GM19463 (cell line): Measurements from ENCODE around the gene ANKS6.

Source experiments
- ATAC-seq: cut with Tn5 transposase; IDR thresholded peaks from one replicate; pipeline ENCODE4 v1.9.1; 2021; ENCODE audit warnings: mild to moderate bottlenecking, moderate library complexity; ENCODE audit not compliant: unreplicated experiment

The ANKS6 gene

DNA sequence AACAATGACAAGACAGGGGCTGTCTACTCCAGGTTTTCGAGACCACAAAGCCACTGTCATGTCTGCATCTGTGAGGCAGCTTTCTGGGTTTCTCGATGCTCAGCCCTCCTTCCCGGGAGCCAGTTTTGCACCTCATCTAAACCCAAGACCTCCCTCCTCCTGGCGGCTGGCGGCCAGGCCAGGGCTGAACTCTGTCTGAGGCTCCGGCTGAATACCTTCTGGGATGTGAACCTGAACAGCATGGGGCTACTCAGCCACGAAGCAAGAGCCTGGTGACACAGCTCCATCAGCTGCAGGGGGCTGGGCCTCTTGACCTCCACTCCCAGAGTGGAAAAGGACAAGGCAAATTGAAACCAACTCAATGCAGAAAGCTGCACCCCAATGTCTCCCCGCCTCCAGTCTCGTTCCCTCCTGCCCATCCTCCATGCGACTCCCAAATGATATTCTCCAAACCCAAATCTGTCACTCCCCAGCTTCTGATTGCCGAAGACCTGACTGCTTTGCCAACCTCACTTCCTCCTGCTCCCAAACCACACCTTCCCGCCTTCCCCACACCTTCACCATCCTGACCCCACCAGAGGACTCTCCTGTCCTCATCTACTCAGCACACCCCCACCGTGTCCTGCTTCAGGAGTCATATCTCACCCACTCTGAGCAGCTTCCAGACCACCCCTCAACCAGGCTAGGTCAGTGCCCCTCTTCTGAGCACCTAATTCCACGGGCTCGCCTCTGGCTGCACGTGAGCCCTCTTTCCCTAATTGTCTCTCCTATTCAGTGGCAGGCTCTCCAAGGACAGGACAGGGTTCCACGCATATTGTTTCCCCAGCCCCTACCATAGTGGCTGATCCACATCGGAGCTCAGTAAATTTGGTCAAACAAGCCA lies 4.5 kb downstream of the ANKS6 start:
- ATAC-seq: no peak

DNA sequence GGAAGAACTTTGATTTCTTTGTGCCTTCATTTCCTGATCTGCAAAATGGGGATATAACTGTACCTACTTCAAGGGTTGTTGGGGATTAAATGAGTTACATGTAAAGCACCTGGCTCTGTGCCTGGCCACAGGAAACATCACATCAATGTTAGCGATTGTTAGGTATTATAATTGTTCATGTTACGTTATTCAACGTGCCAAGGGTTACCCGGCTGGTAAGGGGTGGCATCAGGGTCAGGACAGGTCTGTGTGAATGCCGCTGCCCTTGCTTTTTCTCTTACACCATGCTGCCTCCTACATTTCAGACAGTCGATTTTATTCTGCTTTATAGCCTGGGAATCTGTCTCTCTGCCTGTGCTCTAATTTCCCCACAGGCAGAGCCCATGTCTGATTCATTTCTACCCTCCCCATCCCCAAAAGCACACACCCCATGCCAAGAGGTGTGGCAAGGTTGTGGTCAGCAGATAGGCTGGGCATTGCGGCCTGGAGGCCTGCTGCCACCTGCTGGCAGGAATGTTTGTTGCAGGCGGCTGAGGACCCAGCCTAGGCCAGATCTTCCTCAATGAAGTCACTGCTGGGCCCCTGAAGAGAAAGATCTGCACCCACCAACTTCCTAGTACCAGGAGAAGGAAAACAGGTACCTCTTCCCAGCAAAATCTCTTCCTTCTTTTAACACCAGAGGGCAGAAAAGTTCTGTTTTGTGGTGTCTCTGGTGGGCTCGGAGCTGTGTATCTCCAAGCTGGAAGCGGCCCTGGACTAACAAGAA lies 5.3 kb downstream of the ANKS6 start:
- ATAC-seq: peak; percentile 65

DNA sequence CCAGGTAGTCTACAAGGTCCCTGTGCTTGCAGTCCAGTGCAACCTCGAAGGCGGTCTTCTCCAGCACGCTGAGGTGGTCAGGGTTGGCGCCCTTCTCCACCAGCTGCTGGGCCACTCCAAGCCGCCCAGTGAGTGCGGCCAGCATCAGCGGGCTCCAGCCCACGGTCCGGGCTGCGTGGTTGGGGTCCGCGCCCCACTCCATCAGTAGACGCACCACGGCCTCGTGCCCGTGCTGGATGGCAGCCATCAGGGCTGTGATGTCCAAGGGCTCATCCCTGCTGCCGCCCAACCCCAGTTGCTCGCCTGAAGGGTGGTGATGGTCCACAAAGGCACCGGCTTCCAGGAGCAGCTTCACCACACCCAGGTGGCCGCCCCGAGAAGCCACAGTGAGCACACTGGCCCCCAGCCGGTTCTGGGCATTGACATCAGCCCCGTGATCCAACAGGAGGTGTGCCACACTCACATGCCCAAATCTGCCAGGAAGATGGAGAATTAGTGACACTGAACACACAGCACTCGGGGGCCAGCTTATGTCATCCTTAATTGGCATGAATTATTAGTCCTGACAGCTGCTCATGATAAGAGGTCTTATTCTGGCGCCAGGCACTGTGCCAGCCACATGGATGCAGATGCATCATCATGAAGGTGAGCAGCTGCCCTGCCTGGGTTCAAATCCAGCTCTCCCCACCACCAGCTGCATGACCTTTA lies 6.1 kb downstream of the ANKS6 start:
- ATAC-seq: no peak

DNA sequence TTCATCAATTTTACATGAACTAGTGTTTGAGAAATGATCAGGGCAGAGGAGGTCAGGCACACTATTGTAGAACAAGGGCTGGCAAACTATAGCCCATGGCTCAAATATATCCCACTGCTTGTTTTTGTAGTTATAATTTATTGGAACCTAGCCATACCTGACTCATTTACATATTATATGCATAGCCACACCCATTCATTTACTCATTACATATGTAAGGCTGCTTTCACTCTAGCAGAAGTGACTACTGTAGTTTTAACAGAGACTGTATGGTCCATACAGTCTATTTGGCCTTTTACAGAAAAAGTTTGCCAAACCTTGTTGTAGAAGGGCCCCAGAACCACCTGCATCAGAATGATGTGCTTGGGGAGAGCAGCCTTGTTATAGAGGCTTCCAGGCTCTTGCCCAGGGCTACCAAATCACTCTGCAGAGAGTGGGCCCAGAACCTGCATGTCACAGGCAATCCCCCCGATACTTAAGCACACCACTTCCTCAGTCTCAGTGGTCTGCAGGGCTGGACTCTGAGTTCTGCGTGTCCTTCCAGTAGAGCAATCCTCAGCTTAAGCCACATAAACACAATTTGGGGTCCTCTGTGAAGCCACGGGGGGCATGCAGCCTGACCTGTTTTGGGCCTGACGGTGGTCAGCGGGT lies 6.7 kb downstream of the ANKS6 start:
- no peak for ATAC-seq

DNA sequence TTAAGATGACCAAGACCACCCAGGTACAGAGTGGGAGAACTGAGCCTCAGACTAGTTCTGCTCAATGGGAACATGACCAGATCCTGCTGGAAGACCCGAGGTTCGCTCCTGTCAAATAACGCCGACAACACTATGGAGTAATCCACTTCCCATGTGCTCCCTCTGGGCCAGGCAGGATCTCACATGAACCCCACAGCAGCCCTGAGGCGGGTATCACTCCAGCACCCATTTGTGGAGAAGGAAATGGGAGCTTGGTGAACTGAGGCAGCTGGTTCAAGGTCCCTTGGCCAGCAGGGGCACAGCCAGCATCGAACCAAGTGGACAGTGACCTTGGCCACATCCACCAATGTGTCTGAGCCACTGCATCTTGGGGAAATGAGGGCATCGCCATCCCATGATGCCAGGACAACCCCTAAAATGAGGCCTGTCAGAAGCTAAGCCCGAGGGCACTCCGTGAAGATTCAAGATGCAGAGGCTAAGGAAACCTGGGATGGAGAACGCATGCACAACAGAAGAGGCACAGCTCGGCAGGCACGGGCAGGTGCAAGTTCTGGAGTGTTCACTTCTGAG lies 8.5 kb downstream of the ANKS6 start:
- no peak for ATAC-seq

DNA sequence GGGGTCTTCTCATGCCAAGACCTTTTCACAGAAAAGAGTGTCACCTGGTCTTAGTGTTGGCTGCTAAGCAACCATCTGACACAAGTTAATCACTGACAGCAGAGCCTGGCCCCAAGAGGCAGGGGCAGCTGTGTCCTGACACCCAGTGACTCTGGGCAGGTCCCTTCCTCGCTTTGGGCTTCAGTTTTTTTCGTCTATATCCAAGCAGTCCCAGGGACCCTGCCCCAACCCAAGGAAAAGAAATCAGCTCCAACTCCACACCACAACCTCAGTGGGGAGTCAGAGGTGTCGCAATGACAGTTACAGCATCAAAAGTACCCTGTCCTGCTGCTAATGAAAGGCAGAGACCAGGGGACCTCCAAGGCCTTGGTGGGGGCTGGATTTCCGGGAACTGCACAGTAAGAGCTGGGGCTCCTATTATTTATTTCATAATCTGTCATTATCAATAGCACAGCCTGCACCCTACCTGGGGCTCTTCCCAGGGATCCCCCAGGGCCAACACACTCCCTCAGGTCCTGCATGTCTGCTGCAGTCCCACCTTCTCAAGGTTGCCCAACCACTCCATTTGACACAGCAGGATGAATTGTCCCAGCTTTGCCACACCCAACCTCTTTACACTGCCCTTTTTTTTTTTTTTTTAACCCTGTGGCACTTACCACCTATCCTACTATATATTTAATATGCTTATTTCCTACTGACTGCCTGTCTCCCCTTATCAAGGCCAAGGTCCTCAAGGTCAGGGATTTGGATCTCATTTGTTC lies 9.4 kb downstream of the ANKS6 start:
- ATAC-seq: no peak

DNA sequence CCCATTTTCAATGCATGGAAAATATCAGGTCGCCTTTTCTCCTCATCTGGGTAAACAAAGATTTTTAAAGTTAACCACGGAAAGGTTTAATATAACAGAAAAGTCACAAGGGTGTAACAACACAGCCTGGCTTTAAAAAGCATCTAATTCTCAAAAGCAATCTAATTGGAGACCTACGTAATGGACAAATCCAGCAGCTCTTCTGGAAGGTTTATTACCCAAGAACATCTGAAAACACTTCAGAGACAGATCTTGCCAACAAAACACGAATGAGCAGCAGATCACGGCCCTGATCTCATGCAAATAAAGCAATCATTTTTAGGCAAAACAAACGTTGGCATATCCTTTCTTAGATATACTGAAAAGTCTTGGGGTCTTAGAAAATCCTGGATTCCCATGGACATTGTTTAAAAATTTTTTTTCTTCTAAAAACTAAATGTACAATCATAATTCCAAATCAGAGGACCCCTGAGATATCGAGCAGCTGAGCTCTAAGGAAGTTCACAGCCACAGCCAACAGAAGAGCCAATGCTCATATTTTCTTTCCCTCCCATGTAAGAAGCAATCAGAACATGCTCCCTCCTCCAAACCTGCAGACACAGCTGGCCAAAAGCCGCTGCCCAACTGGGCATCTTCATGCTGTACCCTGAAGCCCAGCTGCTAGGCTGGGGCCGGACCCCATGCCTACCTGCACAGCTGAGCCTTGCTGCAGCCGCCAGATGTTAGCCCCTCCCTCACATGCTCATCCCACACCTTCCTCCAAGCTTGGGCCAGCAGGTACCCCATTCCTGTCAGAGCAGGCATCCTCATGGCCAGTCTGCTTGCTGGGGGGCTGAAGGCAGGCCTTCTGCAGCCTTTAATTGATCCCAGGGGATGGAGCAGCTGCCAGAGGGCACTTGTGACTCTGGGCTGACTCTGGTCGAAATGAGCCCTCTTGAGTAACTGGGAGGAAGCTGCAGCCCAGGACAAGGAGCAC lies 11.2 kb downstream of the ANKS6 start:
- no peak for ATAC-seq

DNA sequence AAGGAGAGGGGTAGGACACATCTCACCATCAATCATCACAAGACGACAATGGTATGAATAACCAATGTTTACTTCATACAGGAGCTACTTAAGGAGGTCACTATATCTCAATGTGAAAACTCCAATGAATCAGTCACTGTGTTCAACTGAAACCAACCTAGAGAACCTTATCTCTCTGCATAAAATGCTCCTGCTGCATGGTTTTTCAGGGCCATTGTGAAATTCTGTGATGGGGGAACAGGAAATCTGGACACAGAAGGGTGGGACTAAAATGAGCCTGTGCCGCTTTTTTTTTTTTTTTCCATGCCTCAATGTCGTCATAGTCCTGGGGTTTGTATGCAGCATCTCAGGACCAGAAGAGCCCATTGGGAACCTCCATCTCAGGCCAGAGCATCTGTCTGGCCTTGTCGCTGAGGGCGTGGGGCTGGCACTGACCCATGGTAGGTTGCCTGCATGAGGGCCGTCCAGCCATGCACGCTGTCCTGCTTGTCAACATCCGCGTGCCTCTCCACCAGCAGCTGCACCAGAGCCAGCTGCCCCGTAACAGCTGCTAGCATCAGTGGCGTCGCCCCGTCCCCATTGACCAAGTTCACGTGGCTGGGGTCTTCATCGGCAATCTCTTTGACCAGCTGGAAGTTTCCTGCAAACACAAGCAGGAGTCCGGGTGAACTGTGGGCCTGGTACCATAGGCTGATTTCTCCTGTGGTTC lies 12.7 kb downstream of the ANKS6 start:
- no peak for ATAC-seq

DNA sequence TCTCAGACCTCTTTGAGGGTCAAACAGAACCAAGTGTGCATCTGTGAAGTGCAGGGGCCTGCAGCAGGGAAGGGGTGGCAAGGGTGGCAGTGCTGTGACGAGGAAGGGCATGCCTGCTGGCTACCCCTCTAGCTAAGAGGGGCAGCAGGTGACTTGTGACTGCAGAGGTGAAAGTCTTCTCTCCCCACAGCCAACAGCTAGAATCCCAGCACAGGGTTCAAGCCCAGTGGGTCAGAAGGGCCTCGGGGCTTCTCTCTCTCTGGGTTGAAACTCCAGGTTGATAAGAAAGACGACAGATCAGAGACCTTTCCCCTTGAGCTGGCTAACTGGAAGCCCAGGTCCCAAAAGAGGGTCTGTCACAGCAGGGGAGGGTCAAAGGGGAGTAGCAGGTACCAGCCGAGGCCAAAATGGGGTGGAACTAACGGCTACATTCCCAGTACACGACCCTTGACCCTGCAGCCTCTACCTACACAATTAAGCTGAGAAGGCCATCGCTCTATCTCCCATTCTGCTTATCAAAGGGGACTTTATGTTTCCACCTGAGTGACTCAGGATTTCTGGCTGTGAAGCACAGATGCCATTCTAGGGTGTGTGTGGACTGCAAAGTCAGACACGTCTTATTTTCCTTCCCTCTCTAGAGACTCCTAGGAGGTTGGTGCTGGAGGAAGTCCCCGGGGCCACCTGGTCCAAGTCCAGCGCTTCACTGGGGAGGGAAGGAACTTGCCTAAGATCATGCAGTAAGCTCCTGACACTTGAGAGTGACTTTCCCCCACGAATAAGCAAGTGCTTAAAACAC lies 14.6 kb downstream of the ANKS6 start:
- no peak for ATAC-seq

DNA sequence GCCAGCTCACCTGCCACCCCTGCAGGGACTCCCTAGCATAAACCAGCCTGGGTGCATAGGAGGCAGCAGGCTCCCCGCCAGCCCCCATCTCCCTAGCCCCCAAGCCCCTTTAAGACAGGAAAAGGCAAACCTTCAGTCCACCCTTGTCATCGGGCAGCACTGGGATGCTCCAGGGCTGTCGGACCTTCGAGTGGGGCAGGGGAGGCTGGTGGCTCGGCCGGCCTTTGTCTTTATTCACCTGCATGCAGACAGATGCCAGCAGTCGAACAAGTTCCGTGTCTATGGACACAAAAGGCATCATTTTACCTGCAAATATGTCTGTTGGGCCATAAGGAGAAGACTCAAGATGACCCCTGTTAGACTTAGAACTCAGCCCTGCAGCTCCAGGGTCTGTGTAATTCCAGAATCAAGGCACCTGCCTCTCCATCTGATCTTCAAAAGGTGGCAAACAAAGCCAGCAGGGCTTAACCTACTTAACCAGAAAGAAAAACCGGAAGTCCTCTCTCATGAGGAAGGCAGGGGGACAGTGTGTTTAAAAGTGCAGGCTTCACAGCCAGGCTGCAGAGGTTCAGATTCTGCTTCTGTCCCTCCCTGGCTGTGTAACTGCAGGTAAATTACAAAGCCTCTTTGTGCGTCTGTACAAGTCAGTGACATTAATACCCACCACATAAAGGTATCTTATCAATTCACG lies 16.2 kb downstream of the ANKS6 start:
- no peak for ATAC-seq

DNA sequence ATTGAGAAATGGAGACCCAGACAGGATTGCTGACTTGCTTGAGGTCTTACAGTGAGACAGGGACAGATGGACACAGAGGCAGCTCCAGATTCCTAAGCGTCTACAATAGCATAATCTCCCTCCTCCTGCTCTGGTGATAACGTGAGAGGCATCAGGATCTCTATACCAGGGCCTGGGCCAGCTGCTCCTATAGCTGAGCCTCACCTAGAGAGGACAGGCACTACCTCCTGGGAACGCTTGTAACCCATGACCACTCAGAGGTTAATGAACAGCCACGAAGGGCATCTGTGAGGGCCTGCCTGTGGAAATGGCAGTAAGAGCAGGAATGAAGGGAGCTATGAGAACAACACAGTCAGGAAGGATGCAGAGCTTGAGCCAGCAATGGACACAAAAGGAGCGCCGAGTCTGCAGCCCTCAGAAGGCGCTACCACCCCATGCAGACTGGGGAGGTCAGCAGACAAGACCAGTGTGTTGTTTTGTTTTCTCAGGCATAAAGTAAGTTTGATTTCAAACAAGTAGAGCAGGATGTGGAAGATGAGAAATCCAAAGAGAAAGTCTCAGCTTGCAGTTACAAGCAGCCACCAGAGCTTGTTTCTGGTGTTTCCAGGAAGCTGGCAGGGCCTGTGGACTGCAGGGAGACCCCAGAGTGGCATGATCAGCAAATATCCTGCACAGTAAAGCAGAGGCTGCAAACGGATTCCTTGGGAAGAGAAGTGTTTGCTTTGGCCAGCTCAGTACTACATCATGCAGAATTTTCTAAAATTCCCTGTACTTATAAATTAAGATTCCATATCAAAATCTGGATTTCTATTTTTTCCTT lies 17.4 kb downstream of the ANKS6 start:
- no peak for ATAC-seq

DNA sequence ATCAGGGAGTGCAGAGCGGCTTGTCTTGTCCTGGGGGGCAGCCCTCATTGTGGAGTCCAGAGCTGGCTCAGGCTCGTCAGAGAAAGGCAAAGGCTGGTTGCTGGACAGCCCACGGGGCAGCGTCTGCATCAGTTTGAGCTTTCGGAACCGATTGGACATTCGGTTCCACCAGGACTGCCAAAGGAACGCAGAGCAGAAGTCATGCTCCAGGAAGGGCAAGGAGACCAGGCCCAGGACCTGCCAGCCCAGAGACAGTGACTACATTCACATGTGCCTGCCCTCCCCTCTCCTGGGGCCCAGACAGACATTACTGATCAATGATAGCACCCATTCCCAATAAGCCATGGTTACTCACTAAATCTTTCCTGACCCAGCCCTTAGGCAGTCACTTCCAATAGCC lies 18.1 kb downstream of the ANKS6 start:
- no peak for ATAC-seq

DNA sequence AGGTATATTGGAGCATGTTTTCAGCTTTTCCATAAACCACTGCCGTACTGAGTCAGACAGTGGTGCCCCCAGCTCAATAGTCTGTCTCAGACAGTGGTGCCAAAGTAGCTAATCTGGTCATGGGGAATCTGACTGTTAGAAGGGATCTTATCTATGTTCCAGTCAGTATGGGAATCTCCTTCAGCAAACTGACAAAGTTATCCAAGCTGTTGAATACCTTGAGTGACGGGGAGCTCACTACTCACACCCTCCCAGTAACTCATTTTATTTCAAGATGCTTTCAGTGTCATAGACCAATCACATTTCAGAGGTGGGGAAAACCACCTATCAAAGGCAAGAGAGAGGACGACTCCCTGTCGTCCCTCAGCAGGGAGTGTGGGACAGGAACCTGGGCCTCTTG lies 18.7 kb downstream of the ANKS6 start:
- no peak for ATAC-seq

DNA sequence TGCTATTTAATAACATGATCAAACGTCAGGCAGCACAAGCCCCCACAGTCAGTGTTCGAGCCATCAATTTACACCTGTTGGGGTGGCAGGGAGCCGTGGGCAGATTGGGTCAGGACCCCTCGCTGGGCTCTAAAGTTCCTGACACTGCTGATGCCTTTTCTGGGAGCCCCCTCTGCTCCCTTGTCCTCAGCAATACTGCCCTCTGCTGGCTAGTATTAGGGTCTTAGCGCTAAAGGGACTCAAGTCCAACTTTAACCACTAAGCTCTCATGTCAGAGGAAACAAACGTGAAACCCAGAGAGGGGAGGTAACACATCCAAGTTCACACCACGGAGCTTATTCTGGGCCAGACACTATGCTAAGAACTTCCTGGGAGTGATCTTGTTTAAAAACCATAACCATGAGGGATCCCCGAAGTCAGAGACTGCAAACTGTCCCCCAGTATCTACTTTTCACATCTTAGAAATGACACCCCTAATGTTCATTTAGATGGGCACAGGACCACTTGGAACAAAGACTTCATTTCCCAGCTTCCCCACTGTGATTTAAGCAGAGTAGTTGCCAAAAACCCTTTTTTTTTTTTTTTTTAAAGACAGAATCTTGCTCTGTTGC lies 20.4 kb downstream of the ANKS6 start:
- no peak for ATAC-seq

DNA sequence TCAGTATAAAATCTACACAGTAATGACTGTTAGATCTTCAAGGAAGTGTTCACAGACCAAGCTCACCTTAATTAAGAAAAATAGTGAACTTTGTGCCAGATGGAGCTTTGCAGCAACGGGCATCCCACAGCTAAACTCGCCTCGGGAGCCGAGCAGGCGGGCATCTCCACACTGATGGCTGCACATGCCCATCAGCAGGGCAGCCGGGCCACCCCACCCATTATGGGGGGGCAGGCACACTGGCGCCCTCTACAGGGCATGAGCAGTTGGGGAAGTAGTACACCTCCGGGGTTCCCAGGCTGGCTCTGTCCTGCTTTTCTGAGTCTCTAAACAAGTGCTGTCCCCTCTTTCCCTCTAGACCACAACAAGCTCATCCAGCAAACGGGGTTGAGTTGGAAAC lies 21.6 kb downstream of the ANKS6 start:
- no peak for ATAC-seq

DNA sequence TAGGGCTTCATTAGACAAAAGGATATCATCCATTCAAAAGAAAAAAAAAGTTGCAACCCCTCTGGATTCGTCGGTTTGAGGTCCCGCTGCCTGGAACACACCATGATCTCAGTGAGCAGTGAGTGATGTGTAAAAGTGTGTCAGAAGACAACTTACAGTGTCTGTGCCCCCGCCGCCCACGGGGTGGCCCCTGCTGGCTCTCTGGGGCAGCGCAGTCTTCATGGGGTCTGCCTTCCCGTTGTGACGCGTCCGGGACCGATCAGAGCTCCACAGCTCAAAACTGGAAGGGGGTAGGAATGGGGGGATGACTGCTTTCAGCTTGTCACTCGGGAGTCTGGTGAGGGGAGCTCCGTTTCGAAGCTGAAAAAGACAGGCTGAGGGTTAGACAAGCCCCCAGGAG lies 22.6 kb downstream of the ANKS6 start:
- ATAC-seq: no peak
